ENCODE data around the gene LMNTD1.
"Not testable (repeated sequence)": the region's sequence is repeated elsewhere in the genome, so short reads cannot be mapped to it uniquely, and the experiment has no call there.

LMNTD1 gene

GRCh38 chr12:25494926-25495325 lies 58.2 kb downstream of the LMNTD1 start:
- no peak for FAIRE-seq

GRCh38 chr12:25493682-25494081 lies 59.4 kb downstream of the LMNTD1 start:
- DNase-seq (ENCODE audit: insufficient read length, low spot score) (no peak), FAIRE-seq (no peak)

More at GRCh38 chr12:25494926-25495325, 58.2 kb downstream of the LMNTD1 start:
- DNase-seq (ENCODE audit: insufficient read length, low spot score) = no peak

- FAIRE-seq = peak; percentile 52
- DNase-seq (ENCODE audit: insufficient read length, low spot score) = no peak
Measured at GRCh38 chr12:25491396-25492325, 61.4 kb downstream of the LMNTD1 start.

GRCh38 chr12:25488956-25489870 lies 63.9 kb downstream of the LMNTD1 start:
- not testable (repeated sequence) for DNase-seq (ENCODE audit: insufficient read length, low spot score); FAIRE-seq

- no peak for FAIRE-seq
- DNase-seq (ENCODE audit: insufficient read length, low spot score) = no peak
Measured at GRCh38 chr12:25482625-25483024, 70.5 kb downstream of the LMNTD1 start.

- no peak for FAIRE-seq
- DNase-seq (ENCODE audit: insufficient read length, low spot score) = no peak
Measured at GRCh38 chr12:25480145-25480544, 72.9 kb downstream of the LMNTD1 start.

- no peak for FAIRE-seq
- DNase-seq (ENCODE audit: insufficient read length, low spot score) = no peak
Measured at GRCh38 chr12:25477217-25477616, 75.9 kb downstream of the LMNTD1 start.

- no peak for FAIRE-seq
- DNase-seq (ENCODE audit: insufficient read length, low spot score) = no peak
Measured at GRCh38 chr12:25472453-25472852, 80.6 kb downstream of the LMNTD1 start.

GRCh38 chr12:25469861-25470260 lies 83.2 kb downstream of the LMNTD1 start:
- DNase-seq (ENCODE audit: insufficient read length, low spot score) (no peak), FAIRE-seq (no peak)

- DNase-seq (ENCODE audit: insufficient read length, low spot score) = no peak
- FAIRE-seq = peak; percentile 55
Measured at GRCh38 chr12:25469368-25469767, 83.7 kb downstream of the LMNTD1 start.

- FAIRE-seq (no peak), DNase-seq (ENCODE audit: insufficient read length, low spot score) (no peak)
Measured at GRCh38 chr12:25463521-25463920, 89.6 kb downstream of the LMNTD1 start.

- no peak for FAIRE-seq
- DNase-seq (ENCODE audit: insufficient read length, low spot score) = no peak
Measured at GRCh38 chr12:25463005-25463404, 90.1 kb downstream of the LMNTD1 start.

- FAIRE-seq = peak; percentile 51
Measured at GRCh38 chr12:25459541-25459951, 93.5 kb downstream of the LMNTD1 start.

GRCh38 chr12:25458047-25458552 lies 95.0 kb downstream of the LMNTD1 start:
- DNase-seq (ENCODE audit: insufficient read length, low spot score) (peak; percentile 94), FAIRE-seq (peak; percentile 99)

More at GRCh38 chr12:25459541-25459951, 93.5 kb downstream of the LMNTD1 start:
- DNase-seq (ENCODE audit: insufficient read length, low spot score) = no peak

GRCh38 chr12:25456474-25456873 lies 96.6 kb downstream of the LMNTD1 start:
- DNase-seq (ENCODE audit: insufficient read length, low spot score) (no peak), FAIRE-seq (peak; percentile 85)

- no peak for DNase-seq (ENCODE audit: insufficient read length, low spot score)
- no peak for FAIRE-seq
Measured at GRCh38 chr12:25455696-25456095, 97.4 kb downstream of the LMNTD1 start.

GRCh38 chr12:25449007-25449406 lies 104.1 kb downstream of the LMNTD1 start:
- DNase-seq (ENCODE audit: insufficient read length, low spot score) (no peak), FAIRE-seq (peak; percentile 26)

- no peak for FAIRE-seq
- DNase-seq (ENCODE audit: insufficient read length, low spot score) = no peak
Measured at GRCh38 chr12:25447046-25447445, 106.0 kb downstream of the LMNTD1 start.

- DNase-seq (ENCODE audit: insufficient read length, low spot score) (no peak), FAIRE-seq (peak; percentile 55)
Measured at GRCh38 chr12:25438638-25439037, 114.4 kb downstream of the LMNTD1 start.

GRCh38 chr12:25436206-25437030 lies 116.7 kb downstream of the LMNTD1 start:
- FAIRE-seq (peak; percentile 54), DNase-seq (ENCODE audit: insufficient read length, low spot score) (peak; percentile 69)

All from HTR-8/SVneo (cell line).